HEK293 (cell line): ENCODE measurements around the gene USP37.

Experiments
- EGR2 ChIP-seq: fragments of 450-650 bp; formaldehyde crosslinking; IDR thresholded peaks from 2 replicates; pipeline ENCODE4 v1.5.1; 2016; ENCODE audit warnings: low read depth, missing biosample characterization, missing genetic modification characterization
- IKZF3 ChIP-seq: fragments of 450-650 bp; IDR thresholded peaks from 2 replicates; pipeline ENCODE4 v1.5.0; 2018; ENCODE audit warnings: missing biosample characterization, mild to moderate bottlenecking, missing genetic modification characterization, moderate library complexity
- PRDM1 ChIP-seq: fragments of 450-650 bp; formaldehyde crosslinking; IDR thresholded peaks from 2 replicates; pipeline ENCODE4; 2016; ENCODE audit warnings: missing biosample characterization, missing genetic modification characterization
- SP2 ChIP-seq: fragments of 450-650 bp; formaldehyde crosslinking; IDR thresholded peaks from 2 replicates; pipeline ENCODE4 v1.5.1; 2016; ENCODE audit warnings: missing biosample characterization, missing genetic modification characterization
- TSHZ1 ChIP-seq: fragments of 450-650 bp; formaldehyde crosslinking; IDR thresholded peaks from 2 replicates; pipeline ENCODE4 v1.5.1; 2016; ENCODE audit warnings: missing biosample characterization, missing genetic modification characterization, borderline replicate concordance
- ZFP41 ChIP-seq: fragments of 450-650 bp; formaldehyde crosslinking; IDR thresholded peaks from 2 replicates; pipeline ENCODE4 v1.5.1; 2016; ENCODE audit warnings: missing biosample characterization, missing genetic modification characterization, borderline replicate concordance
- ZFP69B ChIP-seq: fragments of 450-650 bp; formaldehyde crosslinking; IDR thresholded peaks from 2 replicates; pipeline ENCODE4 v1.5.1; 2016; ENCODE audit warnings: missing biosample characterization, missing genetic modification characterization
- ZIC2 ChIP-seq: fragments of 450-650 bp; formaldehyde crosslinking; IDR thresholded peaks from 2 replicates; pipeline ENCODE4 v1.5.1; 2016; ENCODE audit warnings: missing biosample characterization, missing genetic modification characterization
- ZNF133 ChIP-seq: fragments of 450-650 bp; formaldehyde crosslinking; IDR thresholded peaks from 2 replicates; pipeline ENCODE4 v1.5.1; 2016; ENCODE audit warnings: missing biosample characterization, missing genetic modification characterization
- ZNF138 ChIP-seq: fragments of 450-650 bp; formaldehyde crosslinking; IDR thresholded peaks from 2 replicates; pipeline ENCODE4 v1.5.1; 2016; ENCODE audit warnings: missing biosample characterization, missing genetic modification characterization, borderline replicate concordance
- ZNF16 ChIP-seq: fragments of 450-650 bp; formaldehyde crosslinking; IDR thresholded peaks from 2 replicates; pipeline ENCODE4 v1.5.1; 2016; ENCODE audit warnings: low read depth, missing biosample characterization, missing genetic modification characterization
- ZNF19 ChIP-seq: fragments of 450-650 bp; formaldehyde crosslinking; IDR thresholded peaks from 2 replicates; pipeline ENCODE4; 2016; ENCODE audit warnings: missing biosample characterization, missing genetic modification characterization, low read depth
- ZNF223 ChIP-seq: fragments of 450-650 bp; formaldehyde crosslinking; IDR thresholded peaks from 2 replicates; pipeline ENCODE4 v1.5.1; 2016; ENCODE audit warnings: missing biosample characterization, missing genetic modification characterization
- ZNF274 ChIP-seq, 2 experiments: fragments of 200-500 bp in 1 of 2; fragments of 450-650 bp in 1 of 2; sonication (Bioruptor generic) in 1 of 2; formaldehyde crosslinking in 1 of 2; IDR thresholded peaks; 2 replicates each; pipeline versions ENCODE4 v1.5.1 to v1.6.1; 2014 to 2016; ENCODE audit warnings: borderline replicate concordance in 1 of 2, inconsistent platforms in 1 of 2, low read length in 1 of 2, missing biosample characterization in 1 of 2, missing genetic modification characterization in 1 of 2
- ZNF311 ChIP-seq: fragments of 450-650 bp; formaldehyde crosslinking; IDR thresholded peaks from 2 replicates; pipeline ENCODE4 v1.5.1; 2017; ENCODE audit warnings: missing biosample characterization, missing genetic modification characterization, borderline replicate concordance
- ZNF350 ChIP-seq: fragments of 450-650 bp; formaldehyde crosslinking; IDR thresholded peaks from 2 replicates; pipeline ENCODE4 v1.5.0; 2017; ENCODE audit warnings: missing biosample characterization, mild to moderate bottlenecking, missing genetic modification characterization
- ZNF362 ChIP-seq: fragments of 450-650 bp; formaldehyde crosslinking; IDR thresholded peaks from 2 replicates; pipeline ENCODE4 v1.5.1; 2016; ENCODE audit warnings: missing biosample characterization, missing genetic modification characterization
- ZNF37A ChIP-seq: fragments of 450-650 bp; IDR thresholded peaks from 2 replicates; pipeline ENCODE4 v1.5.1; 2018; ENCODE audit warnings: missing biosample characterization, missing genetic modification characterization
- ZNF391 ChIP-seq: fragments of 450-650 bp; formaldehyde crosslinking; IDR thresholded peaks from 2 replicates; pipeline ENCODE4 v1.5.1; 2016; ENCODE audit warnings: low read depth, missing biosample characterization, missing genetic modification characterization, borderline replicate concordance
- ZNF473 ChIP-seq: fragments of 450-650 bp; formaldehyde crosslinking; IDR thresholded peaks from 2 replicates; pipeline ENCODE4 v1.5.1; 2017; ENCODE audit warnings: missing biosample characterization, missing genetic modification characterization
- ZNF501 ChIP-seq: fragments of 450-650 bp; formaldehyde crosslinking; IDR thresholded peaks from 2 replicates; pipeline ENCODE4 v1.5.1; 2016; ENCODE audit warnings: missing biosample characterization, missing genetic modification characterization
- ZNF514 ChIP-seq: fragments of 450-650 bp; formaldehyde crosslinking; IDR thresholded peaks from 2 replicates; pipeline ENCODE4 v1.5.1; 2016; ENCODE audit warnings: missing biosample characterization, missing genetic modification characterization
- ZNF544 ChIP-seq: fragments of 450-650 bp; formaldehyde crosslinking; IDR thresholded peaks from 2 replicates; pipeline ENCODE4 v1.5.0; 2017; ENCODE audit warnings: missing biosample characterization, missing genetic modification characterization
- ZNF560 ChIP-seq: fragments of 450-650 bp; formaldehyde crosslinking; IDR thresholded peaks from 2 replicates; pipeline ENCODE4 v1.5.1; 2017; ENCODE audit warnings: missing biosample characterization, missing genetic modification characterization, borderline replicate concordance
- ZNF629 ChIP-seq: fragments of 450-650 bp; formaldehyde crosslinking; IDR thresholded peaks from 2 replicates; pipeline ENCODE4 v1.5.1; 2017; ENCODE audit warnings: missing biosample characterization, missing genetic modification characterization
- ZNF660 ChIP-seq: fragments of 450-650 bp; IDR thresholded peaks from 2 replicates; pipeline ENCODE4 v1.5.1; 2018; ENCODE audit warnings: missing biosample characterization, mild to moderate bottlenecking, missing genetic modification characterization
- ZNF704 ChIP-seq: fragments of 450-650 bp; formaldehyde crosslinking; IDR thresholded peaks from 2 replicates; pipeline ENCODE4 v1.5.1; 2016; ENCODE audit warnings: missing biosample characterization, missing genetic modification characterization
- ZSCAN16 ChIP-seq: fragments of 450-650 bp; formaldehyde crosslinking; IDR thresholded peaks from 2 replicates; pipeline ENCODE4 v1.5.1; 2016; ENCODE audit warnings: missing biosample characterization, missing genetic modification characterization
- ZSCAN5A ChIP-seq: fragments of 450-650 bp; formaldehyde crosslinking; IDR thresholded peaks from 2 replicates; pipeline ENCODE4 v1.5.1; 2016; ENCODE audit warnings: missing biosample characterization, missing genetic modification characterization
- TF ChIP-seq, protein P1 (sequence below): fragments of 450-650 bp; formaldehyde crosslinking; IDR thresholded peaks from 2 replicates; pipeline ENCODE4 v1.5.1; 2017; ENCODE audit warnings: missing biosample characterization, missing genetic modification characterization
- TF ChIP-seq, protein P2 (sequence below): fragments of 450-650 bp; formaldehyde crosslinking; IDR thresholded peaks from 2 replicates; pipeline ENCODE4 v1.5.1; 2016; ENCODE audit warnings: missing biosample characterization, missing genetic modification characterization, low read depth

USP37 gene

GRCh38 chr2:218406209-218406948 lies 161.8 kb downstream of the USP37 start (continued):
- TF ChIP-seq ZNF16 (tag by site-specific recombination) (no peak), ZNF350 (tag by site-specific recombination) (no peak), ZNF138 (no peak), ZNF514 (tag by site-specific recombination) (no peak), ZNF19 (tag by site-specific recombination) (no peak), ZNF473 (no peak), ZNF223 (tag by site-specific recombination) (no peak), ZNF544 (tag by site-specific recombination) (no peak), ZNF37A (tag by site-specific recombination) (no peak), ZSCAN16 (tag by site-specific recombination) (no peak), ZFP41 (tag by site-specific recombination) (no peak), ZNF501 (tag by site-specific recombination) (0 out of 2 replicates have a peak, but pooled peaks have one; percentile 27), ZNF629 (tag by site-specific recombination) (no peak; the same call in 1 of the 2 replicates), ZIC2 (peak; percentile 45), ZNF133 (tag by site-specific recombination) (no peak), ZNF704 (no peak), ZNF391 (no peak), TSHZ1 (tag by site-specific recombination) (no peak), ZNF311 (no peak), IKZF3 (peak; percentile 83; the same call in 1 of the 2 replicates), EGR2 (tag by site-specific recombination) (no peak), ZNF560 (no peak), ZNF362 (tag by site-specific recombination) (no peak), ZSCAN5A (tag by site-specific recombination) (no peak), ZFP69B (tag by site-specific recombination) (peak; percentile 100), PRDM1 (no peak), ZNF274 (IDR thresholded peaks at IDR 0.05; ENCODE audit: low read length) (no peak), ZNF274 (tag by site-specific recombination; IDR thresholded peaks at IDR 0.05; ENCODE audit: borderline replicate concordance) (no peak), SP2 (tag by site-specific recombination) (peak; percentile 40), ZNF660 (no peak)
- TF ChIP-seq, protein P1, sequence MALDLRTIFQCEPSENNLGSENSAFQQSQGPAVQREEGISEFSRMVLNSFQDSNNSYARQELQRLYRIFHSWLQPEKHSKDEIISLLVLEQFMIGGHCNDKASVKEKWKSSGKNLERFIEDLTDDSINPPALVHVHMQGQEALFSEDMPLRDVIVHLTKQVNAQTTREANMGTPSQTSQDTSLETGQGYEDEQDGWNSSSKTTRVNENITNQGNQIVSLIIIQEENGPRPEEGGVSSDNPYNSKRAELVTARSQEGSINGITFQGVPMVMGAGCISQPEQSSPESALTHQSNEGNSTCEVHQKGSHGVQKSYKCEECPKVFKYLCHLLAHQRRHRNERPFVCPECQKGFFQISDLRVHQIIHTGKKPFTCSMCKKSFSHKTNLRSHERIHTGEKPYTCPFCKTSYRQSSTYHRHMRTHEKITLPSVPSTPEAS (tag by site-specific recombination), result no peak
- TF ChIP-seq, protein P2, sequence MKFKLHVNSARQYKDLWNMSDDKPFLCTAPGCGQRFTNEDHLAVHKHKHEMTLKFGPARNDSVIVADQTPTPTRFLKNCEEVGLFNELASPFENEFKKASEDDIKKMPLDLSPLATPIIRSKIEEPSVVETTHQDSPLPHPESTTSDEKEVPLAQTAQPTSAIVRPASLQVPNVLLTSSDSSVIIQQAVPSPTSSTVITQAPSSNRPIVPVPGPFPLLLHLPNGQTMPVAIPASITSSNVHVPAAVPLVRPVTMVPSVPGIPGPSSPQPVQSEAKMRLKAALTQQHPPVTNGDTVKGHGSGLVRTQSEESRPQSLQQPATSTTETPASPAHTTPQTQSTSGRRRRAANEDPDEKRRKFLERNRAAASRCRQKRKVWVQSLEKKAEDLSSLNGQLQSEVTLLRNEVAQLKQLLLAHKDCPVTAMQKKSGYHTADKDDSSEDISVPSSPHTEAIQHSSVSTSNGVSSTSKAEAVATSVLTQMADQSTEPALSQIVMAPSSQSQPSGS (tag by site-specific recombination), result no peak
